ENCODE measurements around the gene SREBF1.

DNA sequence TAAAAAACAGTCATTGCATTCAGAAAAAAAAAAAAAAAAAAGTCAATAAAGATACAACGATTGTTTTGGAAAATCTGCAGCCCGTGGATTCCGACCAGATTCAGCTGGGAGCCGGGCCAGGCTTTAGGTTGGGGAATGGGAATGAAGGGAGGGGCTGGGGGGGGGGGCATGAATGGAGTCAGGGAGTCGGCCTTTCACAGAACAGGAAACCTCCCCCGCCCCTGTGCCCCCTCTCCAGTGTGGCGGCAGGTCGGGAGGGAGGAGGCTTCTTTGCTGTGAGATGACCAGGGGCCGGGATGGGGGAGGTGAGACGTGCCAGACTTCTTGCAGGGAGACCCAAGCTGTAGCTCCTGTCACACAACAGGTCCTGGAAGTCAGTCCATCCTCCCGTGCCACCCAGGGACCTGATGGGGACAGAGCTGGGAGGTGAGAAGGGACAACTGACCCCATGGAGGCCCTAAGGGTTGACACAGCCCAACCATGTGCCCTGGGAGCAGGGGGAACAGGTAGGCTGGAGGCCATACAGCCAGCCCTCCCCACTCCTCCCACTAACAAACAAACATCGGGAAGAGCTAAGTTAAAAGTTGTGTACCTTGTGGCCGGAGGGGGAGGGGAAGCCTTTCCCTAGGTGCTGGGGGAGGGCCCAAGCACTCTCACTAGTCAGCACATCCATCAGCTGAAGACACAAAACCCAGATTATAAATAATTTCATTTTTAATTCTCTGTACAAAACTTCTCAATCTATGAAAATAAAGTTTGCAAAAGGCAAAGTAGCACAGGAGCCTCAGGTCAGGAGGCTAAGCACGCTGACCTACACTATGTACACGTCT, 25.2 kb downstream of the SREBF1 start:
- TF ChIP-seq, protein P1, sequence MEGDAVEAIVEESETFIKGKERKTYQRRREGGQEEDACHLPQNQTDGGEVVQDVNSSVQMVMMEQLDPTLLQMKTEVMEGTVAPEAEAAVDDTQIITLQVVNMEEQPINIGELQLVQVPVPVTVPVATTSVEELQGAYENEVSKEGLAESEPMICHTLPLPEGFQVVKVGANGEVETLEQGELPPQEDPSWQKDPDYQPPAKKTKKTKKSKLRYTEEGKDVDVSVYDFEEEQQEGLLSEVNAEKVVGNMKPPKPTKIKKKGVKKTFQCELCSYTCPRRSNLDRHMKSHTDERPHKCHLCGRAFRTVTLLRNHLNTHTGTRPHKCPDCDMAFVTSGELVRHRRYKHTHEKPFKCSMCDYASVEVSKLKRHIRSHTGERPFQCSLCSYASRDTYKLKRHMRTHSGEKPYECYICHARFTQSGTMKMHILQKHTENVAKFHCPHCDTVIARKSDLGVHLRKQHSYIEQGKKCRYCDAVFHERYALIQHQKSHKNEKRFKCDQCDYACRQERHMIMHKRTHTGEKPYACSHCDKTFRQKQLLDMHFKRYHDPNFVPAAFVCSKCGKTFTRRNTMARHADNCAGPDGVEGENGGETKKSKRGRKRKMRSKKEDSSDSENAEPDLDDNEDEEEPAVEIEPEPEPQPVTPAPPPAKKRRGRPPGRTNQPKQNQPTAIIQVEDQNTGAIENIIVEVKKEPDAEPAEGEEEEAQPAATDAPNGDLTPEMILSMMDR (IDR thresholded peaks at IDR 0.05; ENCODE audit: borderline replicate concordance, extremely low read depth, low read length, poor library complexity, severe bottlenecking), result no peak
- no peak for TF ChIP-seq EZH2 (IDR thresholded peaks at IDR 0.05; ENCODE audit: borderline replicate concordance, low read depth, low read length, severe bottlenecking)
